Spleen (tissue), 7 donors: ENCODE measurements around the gene C1orf52.

ENCODE experiments used
- POLR2AphosphoS5 ChIP-seq, 3 donors: sonication (generic); formaldehyde crosslinking; IDR thresholded peaks; one replicate each; pipeline ENCODE4 v1.5.1; 2017; ENCODE audit warnings: antibody characterized with exemption in 3 of 3
- TF ChIP-seq, protein P1 (sequence below), 11 experiments: fragments of 200-600 bp in 7 of 11; fragments of 450-650 bp in 4 of 11; sonication (generic) in 4 of 11; IDR thresholded peaks in 8 of 11; conservative IDR thresholded peaks in 3 of 11; 1 replicate in 7 of 11; 2 replicates in 4 of 11; pipeline versions ENCODE4 v1.4.0 to v1.8.0; 2016 to 2021; ENCODE audit warnings: antibody characterized with exemption in 11 of 11, inconsistent platforms in 4 of 11, mild to moderate bottlenecking in 1 of 11
- donor health status: DM: no; HTN: no; CAD: no; lungs with moderate emphysema.
- donor health status: DM: no; HTN: no; CAD: no.
- donor health status: DM: no; HTN: no; CAD: no.

GRCh38 chr1:85279458-85280080, 20.1 kb upstream of the C1orf52 start:
- TF ChIP-seq, protein P1, sequence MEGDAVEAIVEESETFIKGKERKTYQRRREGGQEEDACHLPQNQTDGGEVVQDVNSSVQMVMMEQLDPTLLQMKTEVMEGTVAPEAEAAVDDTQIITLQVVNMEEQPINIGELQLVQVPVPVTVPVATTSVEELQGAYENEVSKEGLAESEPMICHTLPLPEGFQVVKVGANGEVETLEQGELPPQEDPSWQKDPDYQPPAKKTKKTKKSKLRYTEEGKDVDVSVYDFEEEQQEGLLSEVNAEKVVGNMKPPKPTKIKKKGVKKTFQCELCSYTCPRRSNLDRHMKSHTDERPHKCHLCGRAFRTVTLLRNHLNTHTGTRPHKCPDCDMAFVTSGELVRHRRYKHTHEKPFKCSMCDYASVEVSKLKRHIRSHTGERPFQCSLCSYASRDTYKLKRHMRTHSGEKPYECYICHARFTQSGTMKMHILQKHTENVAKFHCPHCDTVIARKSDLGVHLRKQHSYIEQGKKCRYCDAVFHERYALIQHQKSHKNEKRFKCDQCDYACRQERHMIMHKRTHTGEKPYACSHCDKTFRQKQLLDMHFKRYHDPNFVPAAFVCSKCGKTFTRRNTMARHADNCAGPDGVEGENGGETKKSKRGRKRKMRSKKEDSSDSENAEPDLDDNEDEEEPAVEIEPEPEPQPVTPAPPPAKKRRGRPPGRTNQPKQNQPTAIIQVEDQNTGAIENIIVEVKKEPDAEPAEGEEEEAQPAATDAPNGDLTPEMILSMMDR (IDR thresholded peaks at IDR 0.05 in 8 of 11, conservative IDR thresholded peaks at IDR 0.05 in 3 of 11), result no peak
- TF ChIP-seq POLR2AphosphoS5 (IDR thresholded peaks at IDR 0.05), result no peak
